ENCODE results near the gene ORC3. TPM values are rescaled to one million over a fixed set of nuclear protein-coding genes. Genes with fewer than 3 reads are reported as not detected.
"Not testable (repeated sequence)": the region's sequence is repeated elsewhere in the genome, so short reads cannot be mapped to it uniquely, and the experiment has no call there.

The ORC3 gene
- total RNA-seq, 2 donors from 2014 or later, result 32.7 to 43.7 TPM

DNA sequence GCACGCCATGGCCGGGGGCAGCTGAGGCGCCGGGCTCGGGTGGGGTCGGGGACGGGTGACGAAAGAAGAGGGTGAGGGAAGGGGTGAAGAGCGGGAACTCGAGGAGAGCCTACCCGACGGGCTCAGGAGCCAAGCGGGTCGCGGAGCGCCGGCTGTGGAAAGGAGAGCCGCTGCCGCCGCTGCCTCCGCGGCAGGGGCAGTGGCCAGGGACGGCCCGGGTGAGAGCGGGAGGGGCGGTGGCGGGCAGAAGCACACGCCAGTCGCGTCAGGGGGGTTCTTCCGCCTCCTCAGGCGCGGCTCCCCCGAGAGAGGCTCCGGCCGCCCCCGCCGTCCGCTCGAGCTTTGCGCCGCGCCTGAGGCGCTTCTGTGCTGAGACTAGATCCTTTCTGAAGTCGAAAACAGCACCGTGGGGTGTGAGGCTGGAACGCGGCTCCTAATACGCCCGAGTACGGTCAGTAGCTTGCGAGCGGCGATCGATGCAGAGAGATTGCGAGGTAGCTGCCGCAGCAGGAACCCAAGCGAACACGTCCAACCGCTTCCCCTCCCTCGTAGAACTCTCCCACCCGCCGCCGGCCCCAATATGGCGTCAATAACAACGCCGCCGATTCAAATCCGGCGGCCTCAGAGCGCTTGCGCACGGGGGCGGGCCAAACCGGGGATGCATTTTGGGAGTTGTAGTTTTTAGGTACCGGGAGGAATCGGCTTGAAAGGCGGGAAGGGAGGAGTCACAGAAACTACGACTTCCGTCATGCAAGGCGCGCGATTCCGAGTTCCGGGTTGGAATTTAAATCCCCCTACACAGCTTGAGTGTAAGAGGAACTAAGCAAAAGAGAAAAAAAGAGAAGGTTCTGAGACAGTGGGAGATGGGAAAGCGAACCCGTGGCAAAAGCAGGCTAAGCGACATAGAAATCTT lies 112.0 kb downstream of the ORC3 start, which contains the start of gene AKIRIN2:
AKIRIN2 (minus strand) TSS at position 558 of the 913 bp plus-strand sequence; CDS start at position 9, 549 bp downstream.
- Mint-ChIP-seq H3K4me1 (peaks cover 27% of the 10 kb centered on the region), H3K27ac (peak within 1 kb of the TSS; percentile 96), H3K9me3 (no peaks in the 10 kb centered on the region), H3K27me3 (no peaks in the 10 kb centered on the region), H3K36me3 (ENCODE audit: low read depth) (peaks cover 44% of the 10 kb centered on the region), H3K4me3 (peak within 1 kb of the TSS; percentile 97)
- peak; percentile 66 for ATAC-seq (replicated peaks)

DNA sequence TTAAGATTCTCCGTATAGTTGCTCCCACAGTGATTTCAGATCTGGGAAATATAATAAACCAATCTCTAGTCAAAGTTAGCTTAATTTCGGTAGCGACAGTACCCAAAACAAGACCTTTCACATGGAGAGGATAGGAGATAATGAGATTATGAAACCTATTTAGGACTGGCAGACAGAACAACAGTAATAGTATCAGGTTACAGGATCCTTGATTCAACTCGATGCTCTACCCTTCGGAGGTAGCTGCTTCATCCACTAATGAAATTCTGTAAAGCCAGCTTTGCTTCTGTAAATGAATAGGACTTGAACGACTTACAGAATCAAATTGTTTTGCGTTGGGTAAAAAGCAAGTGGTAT lies 112.6 kb downstream of the ORC3 start:
- Mint-ChIP-seq H3K27me3 (no peaks in the 10 kb centered on the region), H3K27ac (peak overlapping the region; percentile 96), H3K36me3 (ENCODE audit: low read depth) (peaks cover 38% of the 10 kb centered on the region), H3K9me3 (no peaks in the 10 kb centered on the region), H3K4me1 (peaks cover 25% of the 10 kb centered on the region), H3K4me3 (peak overlapping the region; percentile 97)
- no peak for ATAC-seq (replicated peaks)

DNA sequence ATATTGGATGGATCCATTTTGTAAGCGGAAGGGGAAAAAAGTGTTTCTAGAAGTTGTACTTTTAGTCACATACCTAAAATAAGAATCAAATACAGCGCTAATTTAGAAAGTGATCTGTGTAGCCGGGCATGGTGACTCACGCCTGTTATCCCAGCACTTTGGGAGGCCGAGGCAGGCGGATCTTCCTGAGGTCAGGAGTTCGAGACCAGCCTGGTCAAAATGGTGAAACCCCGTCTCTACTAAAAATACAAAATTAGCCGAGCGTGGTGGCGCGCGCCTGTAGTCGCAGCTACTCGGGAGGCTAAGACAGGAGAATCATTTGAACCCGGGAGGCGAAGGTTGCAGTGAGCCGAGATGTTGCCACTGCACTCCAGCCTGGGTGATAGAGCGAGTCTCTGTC lies 113.1 kb downstream of the ORC3 start:
- not testable (repeated sequence) for ATAC-seq (replicated peaks); H3K27me3 Mint-ChIP-seq; H3K9me3 Mint-ChIP-seq
- Mint-ChIP-seq H3K36me3 (ENCODE audit: low read depth) (peaks cover 33% of the 10 kb centered on the region), H3K27ac (peak overlapping the region; percentile 96), H3K4me3 (peak overlapping the region; percentile 97), H3K4me1 (peaks cover 20% of the 10 kb centered on the region)

DNA sequence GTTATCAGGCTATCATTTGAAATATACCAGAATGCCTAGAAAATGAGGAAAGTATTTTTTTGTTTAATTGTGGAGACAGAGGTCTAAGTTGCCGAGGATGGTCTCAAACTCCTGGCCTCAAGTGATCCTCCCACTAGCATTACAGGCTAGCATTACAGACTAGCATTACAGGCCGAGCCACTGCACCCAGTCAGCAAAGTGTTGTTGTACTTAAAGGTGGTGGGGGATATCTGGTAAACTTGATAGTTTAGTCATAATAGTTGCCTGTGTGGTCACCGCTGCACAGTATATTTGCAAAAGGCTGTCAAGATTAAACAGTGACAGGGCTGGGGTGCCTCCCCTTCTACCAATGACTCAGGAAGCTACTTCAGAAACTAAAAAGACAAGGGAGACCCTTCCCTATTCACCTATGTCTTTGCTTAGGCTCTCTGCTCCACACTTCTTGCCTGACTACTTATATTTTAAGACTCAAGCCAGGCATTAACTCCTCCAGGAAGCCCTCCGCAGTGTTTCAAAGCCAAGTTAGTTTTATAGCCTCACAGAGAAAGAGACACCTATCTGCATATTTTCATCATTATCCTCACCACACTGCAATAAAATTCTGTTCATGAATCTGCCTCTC lies 115.2 kb downstream of the ORC3 start:
- Mint-ChIP-seq H3K4me3 (peak overlapping the region; percentile 22), H3K27me3 (no peaks in the 10 kb centered on the region), H3K27ac (peak overlapping the region; percentile 40), H3K4me1 (peaks cover 13% of the 10 kb centered on the region), H3K36me3 (ENCODE audit: low read depth) (peaks cover 12% of the 10 kb centered on the region), H3K9me3 (no peaks in the 10 kb centered on the region)
- peak; percentile 76 for ATAC-seq (replicated peaks)

DNA sequence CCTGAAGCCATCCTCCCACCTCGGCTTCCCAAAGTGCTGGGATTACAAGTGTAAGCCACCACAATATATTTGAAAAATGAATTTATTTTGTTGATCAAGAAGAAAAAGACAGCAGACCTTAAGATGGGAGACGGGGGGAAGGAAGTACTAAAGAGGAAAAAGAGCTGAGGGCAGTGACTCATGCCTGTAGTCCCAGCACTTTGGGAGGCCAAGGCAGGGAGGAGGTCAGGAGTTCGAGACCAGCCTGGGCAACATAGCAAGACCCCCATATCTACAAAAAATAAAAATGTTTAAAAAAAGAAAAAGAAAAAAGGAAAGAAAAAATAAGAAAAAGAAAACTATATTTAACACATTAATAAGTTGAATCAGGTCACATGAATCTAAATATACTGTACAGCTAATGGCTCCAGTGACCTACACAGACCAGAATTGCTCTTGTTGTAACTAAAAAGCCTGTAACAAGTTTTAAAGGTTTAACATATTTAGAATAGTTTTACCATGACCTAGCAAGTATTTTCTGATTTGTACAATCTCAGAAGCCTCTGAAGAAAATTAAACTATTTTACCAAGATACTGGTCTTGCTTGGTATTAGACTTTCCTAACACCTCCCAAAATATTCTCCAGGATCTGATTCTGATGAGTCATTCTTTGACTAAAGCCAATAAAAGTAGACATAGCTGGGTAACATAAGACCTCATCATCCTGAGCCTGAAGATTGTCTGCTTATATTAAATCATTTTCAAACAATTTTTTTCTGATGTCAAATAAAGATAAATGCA lies 116.4 kb downstream of the ORC3 start:
- Mint-ChIP-seq H3K9me3 (no peaks in the 10 kb centered on the region), H3K4me3 (no peak overlapping the region), H3K27ac (peak overlapping the region; percentile 40), H3K27me3 (no peaks in the 10 kb centered on the region), H3K36me3 (ENCODE audit: low read depth) (no peaks in the 10 kb centered on the region), H3K4me1 (peaks cover 13% of the 10 kb centered on the region)
- ATAC-seq (replicated peaks), result no peak

DNA sequence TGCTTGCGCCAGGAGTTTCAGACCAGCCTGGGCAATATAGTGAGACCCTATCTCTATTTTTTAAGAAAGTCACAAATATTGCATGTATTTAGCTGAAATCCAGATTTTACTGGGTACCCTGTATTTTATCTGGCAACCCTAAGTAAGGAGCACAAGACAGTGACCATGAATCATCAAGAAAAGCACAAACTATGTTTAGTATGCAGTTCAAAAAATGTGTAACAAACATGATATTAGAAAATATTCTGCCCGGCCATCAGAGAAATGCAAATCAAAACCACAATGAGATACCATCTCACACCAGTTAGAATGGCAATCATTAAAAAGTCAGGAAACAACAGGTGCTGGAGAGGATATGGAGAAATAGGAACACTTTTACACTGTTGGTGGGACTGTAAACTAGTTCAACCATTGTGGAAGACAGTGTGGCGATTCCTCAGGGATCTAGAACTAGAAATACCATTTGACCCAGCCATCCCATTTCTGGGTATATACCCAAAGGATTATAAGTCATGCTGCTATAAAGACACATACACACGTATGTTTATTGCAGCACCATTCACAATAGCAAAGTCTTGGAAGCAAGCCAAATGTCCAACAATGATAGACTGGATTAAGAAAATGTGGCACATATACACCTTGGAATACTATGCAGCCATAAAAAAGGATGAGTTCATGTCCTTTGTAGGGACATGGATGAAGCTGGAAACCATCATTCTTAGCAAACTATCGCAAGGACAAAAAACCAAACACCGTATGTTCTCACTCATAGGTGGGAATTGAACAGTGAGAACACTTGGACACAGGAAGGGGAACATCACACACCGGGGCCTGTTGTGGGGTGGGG lies 118.9 kb downstream of the ORC3 start:
- H3K36me3 Mint-ChIP-seq (ENCODE audit: low read depth); ATAC-seq (replicated peaks); H3K4me1 Mint-ChIP-seq; H3K4me3 Mint-ChIP-seq; H3K27ac Mint-ChIP-seq; H3K9me3 Mint-ChIP-seq; H3K27me3 Mint-ChIP-seq: not testable (repeated sequence)

DNA sequence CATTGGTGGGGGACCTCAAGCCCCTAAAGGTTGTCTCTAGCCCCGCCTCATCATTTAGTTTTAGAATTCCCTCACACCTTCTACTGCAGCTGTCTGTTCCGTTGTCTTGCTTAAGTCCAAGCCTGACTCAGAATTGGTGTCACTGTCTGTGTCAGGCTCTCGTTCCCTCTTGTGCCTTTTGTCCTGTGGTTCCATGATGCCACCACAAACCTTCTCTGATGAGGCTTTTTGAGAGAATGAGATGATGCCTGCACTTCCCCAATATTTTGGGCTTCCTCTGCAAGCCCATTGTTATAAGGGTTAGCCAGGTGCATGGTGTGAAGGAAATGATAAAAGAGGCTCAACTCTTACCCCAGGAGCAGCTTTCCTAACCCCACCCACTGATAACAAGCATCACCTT lies 120.2 kb downstream of the ORC3 start:
- ATAC-seq (replicated peaks), result peak; percentile 15
- H3K27me3 Mint-ChIP-seq, result no peaks in the 10 kb centered on the region
- H3K4me1 Mint-ChIP-seq, result peaks cover 14% of the 10 kb centered on the region
- H3K9me3 Mint-ChIP-seq, result no peaks in the 10 kb centered on the region
- H3K4me3 Mint-ChIP-seq, result no peak overlapping the region
- H3K27ac Mint-ChIP-seq, result no peak overlapping the region
- no peaks in the 10 kb centered on the region for H3K36me3 Mint-ChIP-seq (ENCODE audit: low read depth)

DNA sequence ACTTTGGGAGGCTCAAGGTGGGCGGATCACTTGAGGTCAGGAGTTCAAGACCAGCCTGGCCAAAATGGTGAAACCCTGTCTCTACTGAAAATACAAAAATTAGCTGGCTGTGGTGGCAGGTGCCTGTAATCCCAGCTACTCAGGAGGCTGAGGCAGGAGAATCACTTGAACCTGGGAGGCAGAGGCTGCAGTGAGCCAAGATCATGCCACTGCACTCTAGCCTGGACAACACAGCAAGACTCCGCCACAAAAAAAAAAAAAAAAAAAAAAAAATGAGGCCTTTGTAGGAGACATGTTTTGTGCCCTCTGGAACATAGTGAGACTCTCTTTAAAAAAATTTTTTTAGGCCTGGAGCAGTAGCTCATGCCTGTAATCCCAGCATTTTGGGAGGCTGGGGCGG lies 122.8 kb downstream of the ORC3 start:
- H3K27me3 Mint-ChIP-seq; H3K36me3 Mint-ChIP-seq (ENCODE audit: low read depth); H3K4me3 Mint-ChIP-seq; H3K9me3 Mint-ChIP-seq; ATAC-seq (replicated peaks); H3K27ac Mint-ChIP-seq; H3K4me1 Mint-ChIP-seq: not testable (repeated sequence)

DNA sequence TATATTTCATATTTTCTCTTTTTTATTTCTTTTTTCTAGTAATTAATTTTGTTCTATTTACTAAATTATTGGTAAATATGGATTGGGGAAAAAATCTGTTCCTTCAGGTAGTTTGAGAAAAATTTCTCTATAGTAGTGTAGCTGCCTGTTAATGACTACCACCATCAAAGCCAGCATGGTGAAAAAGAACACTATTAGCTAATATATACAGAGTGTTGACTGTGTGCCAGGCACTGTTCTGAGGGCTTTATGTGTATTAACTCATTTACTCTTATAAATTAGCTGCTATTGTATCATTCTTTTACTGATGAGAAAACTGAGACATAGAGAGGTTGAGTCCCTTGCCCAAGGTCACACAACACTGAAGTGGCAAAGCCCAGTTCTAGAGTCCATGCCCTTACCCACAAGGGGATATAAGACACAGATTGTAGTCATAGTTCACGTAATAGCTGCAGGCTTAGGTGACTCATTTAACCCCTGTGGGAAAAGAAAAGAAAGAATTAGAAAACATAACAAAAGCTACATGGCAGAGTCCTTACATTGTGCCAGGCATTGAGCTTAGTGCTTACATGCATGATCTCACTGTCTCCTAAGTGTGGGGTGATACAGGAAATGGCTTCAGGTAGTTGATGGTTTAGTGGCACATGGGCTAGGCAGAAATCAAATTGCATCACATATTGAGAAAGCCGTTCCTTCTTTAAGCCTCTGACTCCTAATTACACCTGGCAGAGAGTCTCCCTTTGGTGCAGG lies 124.3 kb downstream of the ORC3 start:
- H3K4me3 Mint-ChIP-seq, result peak overlapping the region; percentile 19
- no peaks in the 10 kb centered on the region for H3K36me3 Mint-ChIP-seq (ENCODE audit: low read depth)
- ATAC-seq (replicated peaks), result peak; percentile 86
- no peaks in the 10 kb centered on the region for H3K9me3 Mint-ChIP-seq
- H3K27ac Mint-ChIP-seq, result peak overlapping the region; percentile 73
- H3K27me3 Mint-ChIP-seq, result no peaks in the 10 kb centered on the region
- peaks cover 13% of the 10 kb centered on the region for H3K4me1 Mint-ChIP-seq

Other genes starting within 250 kb of the ORC3 start
- 1 to 10 TPM; 1.5 to 3.0 TPM for gene C6orf163, start 245.3 kb upstream of the ORC3 start, total RNA-seq
- gene CFAP206, start 182.2 kb upstream of the ORC3 start, total RNA-seq, result not detected
- 1 to 10 TPM; 3.3 to 9.4 TPM for gene SLC35A1, start 117.2 kb upstream of the ORC3 start, total RNA-seq
- gene RARS2, start 148 bp upstream of the ORC3 start, total RNA-seq, result 10 to 100 TPM; 25.7 to 27.0 TPM
- gene AKIRIN2, start 112.1 kb downstream of the ORC3 start, total RNA-seq, result 10 to 100 TPM; 80.5 to 82.2 TPM

Data from activated T-helper 17 cell treated with anti-CD3 and anti-CD28 coated beads, Interleukin-2, amount 50 U/mL, for 72 hours (primary cell).